Measurements from ENCODE around the gene TNNI3K.

Gene TNNI3K

GRCh38 chr1:74571493-74571800 lies 336.3 kb downstream of the TNNI3K start:
- DNase-seq (ENCODE audit: low read depth in 2 of 2), result no peak

DNA sequence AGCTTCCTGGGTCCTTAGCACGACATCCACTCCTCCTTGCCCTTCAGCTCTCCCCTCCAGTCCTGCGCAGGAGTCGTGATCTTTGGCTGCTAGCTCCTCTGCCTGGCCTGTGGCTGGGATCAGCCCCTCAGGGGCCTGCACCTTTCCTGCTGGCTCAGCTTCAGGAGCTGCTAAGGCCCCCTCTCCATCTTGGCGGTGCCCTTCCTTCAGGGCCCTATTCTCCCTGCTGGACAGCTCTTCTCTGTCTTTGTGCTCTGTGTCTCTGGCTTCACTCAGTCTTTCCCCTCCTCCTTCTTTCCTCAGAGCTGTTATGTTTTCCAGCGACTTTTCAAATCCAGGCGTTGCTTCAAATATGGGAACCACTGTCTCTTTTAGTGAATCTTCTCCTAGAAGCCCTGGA lies 336.7 kb downstream of the TNNI3K start:
- no peak for DNase-seq (ENCODE audit: low read depth in 2 of 2)

DNA sequence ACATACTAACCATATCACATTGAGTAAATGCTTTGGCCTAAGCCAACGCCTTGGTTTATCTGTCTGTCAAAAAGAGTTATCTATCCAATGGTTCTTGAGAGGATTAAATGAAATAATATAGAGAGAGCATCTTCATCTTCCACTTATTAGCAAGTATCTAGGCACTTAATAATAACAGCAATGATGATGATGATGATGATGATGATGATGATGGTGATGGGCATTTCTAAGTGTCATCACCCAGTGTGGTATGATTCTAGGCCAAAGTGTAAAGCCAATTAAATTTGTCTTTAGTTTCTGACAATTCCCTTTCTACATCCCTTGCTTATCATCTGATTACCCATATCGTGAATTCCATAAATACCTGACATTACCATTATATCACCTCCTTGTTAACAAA lies 342.9 kb downstream of the TNNI3K start:
- DNase-seq (ENCODE audit: low read depth in 2 of 2), result no peak

DNA sequence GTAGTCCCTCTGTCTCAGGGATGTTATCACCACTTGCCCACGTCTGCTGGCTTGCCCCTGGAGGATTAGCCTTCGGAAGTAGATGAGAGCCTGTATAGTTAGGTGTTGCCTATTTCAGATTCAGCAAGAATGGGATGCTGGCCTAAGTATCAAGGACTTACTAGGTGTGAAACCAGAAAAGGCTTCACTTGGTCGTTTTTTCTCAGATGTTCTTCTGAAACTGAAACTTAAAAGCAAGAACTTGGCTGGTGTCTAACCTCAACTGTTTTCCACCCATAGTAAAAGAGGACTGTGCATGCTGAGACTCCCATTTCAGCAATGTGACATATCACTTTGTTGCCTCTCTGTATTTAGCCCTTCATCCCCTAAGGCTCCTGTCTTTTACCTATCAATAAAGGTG lies 344.2 kb downstream of the TNNI3K start:
- no peak for DNase-seq (ENCODE audit: low read depth in 2 of 2)

- no peak for DNase-seq (ENCODE audit: low read depth in 2 of 2)
Observed at GRCh38 chr1:74583397-74583796, 348.2 kb downstream of the TNNI3K start.

- DNase-seq (ENCODE audit: low read depth in 2 of 2), result no peak
Observed at GRCh38 chr1:74584185-74584584, 349.0 kb downstream of the TNNI3K start.

DNA sequence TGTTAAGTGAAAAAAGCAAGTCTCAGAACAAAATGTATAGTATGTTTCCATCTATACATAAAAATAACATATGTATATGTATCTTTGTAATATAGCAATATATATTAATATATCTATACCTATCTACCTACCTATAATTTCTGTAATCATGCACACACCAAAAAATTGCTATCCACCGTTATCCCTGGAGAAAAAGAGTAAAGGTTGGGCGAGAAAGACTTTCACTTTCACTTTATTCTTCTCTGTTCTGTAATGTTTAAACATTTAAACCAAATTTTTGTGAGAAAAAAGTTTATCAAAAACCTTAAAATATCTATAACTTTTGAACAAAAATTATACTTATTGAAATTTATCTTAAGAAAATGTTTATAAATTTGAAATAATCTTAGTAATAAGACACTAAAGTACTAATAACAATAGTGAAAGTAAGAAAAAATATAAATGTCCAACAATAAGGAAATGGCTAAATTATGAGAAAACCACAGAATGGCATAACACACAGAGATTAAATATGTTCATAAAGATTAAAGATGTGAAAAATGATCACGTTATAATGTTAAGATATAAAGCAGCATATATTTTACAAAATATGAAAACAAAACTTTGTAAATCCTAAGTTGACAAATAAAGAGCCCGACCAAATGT lies 351.2 kb downstream of the TNNI3K start:
- DNase-seq (ENCODE audit: low read depth in 2 of 2), result no peak

GRCh38 chr1:74587888-74588287 lies 352.7 kb downstream of the TNNI3K start:
- no peak for DNase-seq (ENCODE audit: low read depth in 2 of 2)

DNA sequence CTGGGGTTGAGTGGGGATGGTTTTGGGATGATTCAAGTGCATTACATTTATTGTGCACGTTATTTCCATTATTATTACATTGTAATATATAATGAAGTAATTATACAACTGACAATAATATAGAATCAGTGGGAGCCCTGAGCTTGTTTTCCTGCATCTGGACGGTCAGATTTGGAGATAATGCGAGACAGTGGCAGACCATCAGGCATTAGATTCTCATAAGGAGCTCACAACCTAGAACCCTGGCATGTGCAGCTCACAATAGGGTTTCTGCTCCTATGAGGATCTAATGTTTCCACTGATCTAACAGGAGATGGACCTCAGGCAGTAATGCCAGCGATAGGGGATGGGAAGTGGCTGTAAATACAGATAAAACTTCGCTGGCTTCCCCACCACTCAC lies 355.1 kb downstream of the TNNI3K start:
- no peak for DNase-seq (ENCODE audit: low read depth in 2 of 2)

GRCh38 chr1:74591949-74592348 lies 356.8 kb downstream of the TNNI3K start:
- no peak for DNase-seq (ENCODE audit: low read depth in 2 of 2)

DNA sequence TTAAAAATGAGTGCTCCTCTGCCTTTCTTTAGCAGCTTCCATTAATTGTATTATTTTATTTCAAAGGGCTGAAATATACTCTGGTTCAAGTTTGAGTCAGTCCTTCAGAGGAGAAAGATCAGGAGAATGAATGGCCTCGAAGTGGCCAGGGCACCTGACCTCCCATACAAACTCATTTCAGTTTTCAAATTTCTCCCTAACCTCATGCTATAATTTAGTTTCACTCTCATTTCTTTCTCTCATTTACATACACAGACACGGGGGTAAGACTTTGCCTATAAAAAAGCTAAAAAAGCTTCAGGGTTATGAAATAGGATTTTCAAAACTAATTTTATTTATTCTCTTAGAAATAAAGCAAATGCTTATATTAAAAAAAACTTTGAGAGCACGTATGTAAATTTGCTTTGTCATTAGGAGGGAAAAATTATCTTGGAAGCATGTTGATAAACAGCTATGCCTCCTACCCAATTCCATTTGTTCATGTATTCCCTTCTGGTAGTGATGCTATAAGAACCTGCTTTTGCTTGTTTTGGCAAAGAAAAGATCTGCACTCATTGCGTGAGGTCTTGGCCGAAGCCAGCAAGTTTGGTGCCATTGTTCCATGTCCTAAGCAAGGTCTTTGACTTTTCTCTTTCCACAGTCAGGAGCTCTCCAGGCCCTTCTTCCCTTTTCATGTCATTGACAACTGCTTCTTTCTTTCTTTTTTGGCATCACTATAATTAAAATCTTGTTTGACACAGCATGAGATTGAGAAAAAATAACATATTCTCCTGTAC lies 357.6 kb downstream of the TNNI3K start:
- no peak for DNase-seq (ENCODE audit: low read depth in 2 of 2)
